HEK293 (cell line): Measurements from ENCODE around the gene HPS4.

Source experiments
- CTCF ChIA-PET: fragments of 350-600 bp; formaldehyde crosslinking; extraction: SDS; loops from one replicate; lab custom pipeline; 2021; ENCODE audit warnings: antibody characterized with exemption; lab: Yijun Ruan, JAX
- POLR2A ChIA-PET: fragments of 300-600 bp; formaldehyde crosslinking; extraction: SDS; loops from one replicate; lab custom pipeline; 2020; ENCODE audit warnings: antibody characterized with exemption, inconsistent platforms; lab: Yijun Ruan, JAX
- H3K27ac ChIP-seq: fragments of 200-500 bp; sonication (Bioruptor generic); 2 replicates; pipeline ENCODE4 v1.5.1; 2014; ENCODE audit warnings: low read depth, low read length, control low read depth, inconsistent platforms; ENCODE audit errors: extremely low read depth
- H3K36me3 ChIP-seq, 2 experiments: fragments of 200-500 bp in 1 of 2; sonication (Bioruptor generic) in 1 of 2; 1 replicate in 1 of 2; 2 replicates in 1 of 2; pipeline ENCODE4 v1.5.1; 2014 to 2017; ENCODE audit warnings: inconsistent platforms in 2 of 2, low read length in 2 of 2; ENCODE audit not compliant: control insufficient read depth in 2 of 2, insufficient read depth in 1 of 2
- H3K4me1 ChIP-seq: fragments of 200-500 bp; sonication (Bioruptor generic); 2 replicates; pipeline ENCODE4 v1.5.1; 2014; ENCODE audit warnings: mild to moderate bottlenecking, low read length, inconsistent platforms; ENCODE audit not compliant: control insufficient read depth, insufficient read depth
- H3K4me3 ChIP-seq: 2 replicates; pipeline ENCODE4 v1.5.1; 2011; ENCODE audit warnings: low read depth, mild to moderate bottlenecking, control low read depth, low read length, moderate library complexity
- H3K9me3 ChIP-seq: fragments of 200-500 bp; sonication (Bioruptor generic); 2 replicates; pipeline ENCODE4 v1.5.1; 2014; ENCODE audit warnings: low read depth, low read length, inconsistent platforms; ENCODE audit not compliant: control insufficient read depth, insufficient read depth
- BCL11A ChIP-seq: fragments of 450-650 bp; formaldehyde crosslinking; IDR thresholded peaks from 2 replicates; pipeline ENCODE4 v1.5.1; 2016; ENCODE audit warnings: low read depth, missing biosample characterization, missing genetic modification characterization
- HOXA7 ChIP-seq: sonication (generic); formaldehyde crosslinking; IDR thresholded peaks from 2 replicates; pipeline ENCODE4 v1.8.1; 2022; ENCODE audit warnings: missing genetic modification reagents, borderline replicate concordance
- HOXD13 ChIP-seq: sonication (generic); formaldehyde crosslinking; IDR thresholded peaks from 2 replicates; pipeline ENCODE4 v1.8.0; 2022; ENCODE audit warnings: missing genetic modification reagents, borderline replicate concordance
- WT1 ChIP-seq: fragments of 450-650 bp; formaldehyde crosslinking; IDR thresholded peaks from 2 replicates; pipeline ENCODE4 v1.5.1; 2016; ENCODE audit warnings: missing biosample characterization, missing genetic modification characterization
- ZNF10 ChIP-seq: fragments of 450-650 bp; formaldehyde crosslinking; IDR thresholded peaks from 2 replicates; pipeline ENCODE4 v1.5.1; 2017; ENCODE audit warnings: missing biosample characterization, missing genetic modification characterization
- ZNF155 ChIP-seq: fragments of 450-650 bp; formaldehyde crosslinking; IDR thresholded peaks from 2 replicates; pipeline ENCODE4 v1.5.1; 2016; ENCODE audit warnings: missing biosample characterization, missing genetic modification characterization
- ZNF274 ChIP-seq, 2 experiments: fragments of 200-500 bp in 1 of 2; fragments of 450-650 bp in 1 of 2; sonication (Bioruptor generic) in 1 of 2; formaldehyde crosslinking in 1 of 2; IDR thresholded peaks; 2 replicates each; pipeline versions ENCODE4 v1.5.1 to v1.6.1; 2014 to 2016; ENCODE audit warnings: borderline replicate concordance in 1 of 2, inconsistent platforms in 1 of 2, low read length in 1 of 2, missing biosample characterization in 1 of 2, missing genetic modification characterization in 1 of 2
- ZNF501 ChIP-seq: fragments of 450-650 bp; formaldehyde crosslinking; IDR thresholded peaks from 2 replicates; pipeline ENCODE4 v1.5.1; 2016; ENCODE audit warnings: missing biosample characterization, missing genetic modification characterization
- ZNF530 ChIP-seq: fragments of 450-650 bp; formaldehyde crosslinking; IDR thresholded peaks from 2 replicates; pipeline ENCODE4 v1.5.1; 2016; ENCODE audit warnings: low read depth, missing biosample characterization, missing genetic modification characterization
- ZNF544 ChIP-seq: fragments of 450-650 bp; formaldehyde crosslinking; IDR thresholded peaks from 2 replicates; pipeline ENCODE4 v1.5.0; 2017; ENCODE audit warnings: missing biosample characterization, missing genetic modification characterization
- ZNF555 ChIP-seq: fragments of 450-650 bp; formaldehyde crosslinking; conservative IDR thresholded peaks from 2 replicates; pipeline ENCODE4 v1.5.1; 2017; ENCODE audit warnings: missing biosample characterization, mild to moderate bottlenecking, missing genetic modification characterization, inconsistent platforms
- ZNF561 ChIP-seq: fragments of 450-650 bp; IDR thresholded peaks from 2 replicates; pipeline ENCODE4 v1.5.1; 2018; ENCODE audit warnings: missing biosample characterization, missing genetic modification characterization, borderline replicate concordance
- ZNF621 ChIP-seq: fragments of 450-650 bp; formaldehyde crosslinking; IDR thresholded peaks from 2 replicates; pipeline ENCODE4 v1.5.1; 2017; ENCODE audit warnings: missing biosample characterization, missing genetic modification characterization
- ZNF658 ChIP-seq: fragments of 450-650 bp; formaldehyde crosslinking; IDR thresholded peaks from 2 replicates; pipeline ENCODE4; 2016; ENCODE audit warnings: missing biosample characterization, missing genetic modification characterization
- ZNF707 ChIP-seq: fragments of 450-650 bp; formaldehyde crosslinking; IDR thresholded peaks from 2 replicates; pipeline ENCODE4 v1.5.1; 2016; ENCODE audit warnings: missing biosample characterization, missing genetic modification characterization
- ZNF837 ChIP-seq: fragments of 450-650 bp; formaldehyde crosslinking; IDR thresholded peaks from 2 replicates; pipeline ENCODE4 v1.5.1; 2016; ENCODE audit warnings: missing biosample characterization, missing genetic modification characterization
- TF ChIP-seq, protein P1 (sequence below): fragments of 450-650 bp; formaldehyde crosslinking; IDR thresholded peaks from 2 replicates; pipeline ENCODE4 v1.5.1; 2017; ENCODE audit warnings: missing biosample characterization, missing genetic modification characterization
- TF ChIP-seq, protein P2 (sequence below): fragments of 450-650 bp; IDR thresholded peaks from 2 replicates; pipeline ENCODE4 v1.5.1; 2018; ENCODE audit warnings: missing biosample characterization, missing genetic modification characterization
- TF ChIP-seq, protein P3 (sequence below): fragments of 450-650 bp; formaldehyde crosslinking; IDR thresholded peaks from 2 replicates; pipeline ENCODE4 v1.5.1; 2016; ENCODE audit warnings: missing biosample characterization, missing genetic modification characterization
- TF ChIP-seq, protein P4 (sequence below): fragments of 450-650 bp; formaldehyde crosslinking; conservative IDR thresholded peaks from 2 replicates; pipeline ENCODE4 v1.5.1; 2016; ENCODE audit warnings: low read depth, missing biosample characterization, missing genetic modification characterization
- TF ChIP-seq, protein P5 (sequence below): fragments of 450-650 bp; formaldehyde crosslinking; IDR thresholded peaks from 2 replicates; pipeline ENCODE4 v1.5.1; 2017; ENCODE audit warnings: missing biosample characterization, missing genetic modification characterization

Gene HPS4

DNA sequence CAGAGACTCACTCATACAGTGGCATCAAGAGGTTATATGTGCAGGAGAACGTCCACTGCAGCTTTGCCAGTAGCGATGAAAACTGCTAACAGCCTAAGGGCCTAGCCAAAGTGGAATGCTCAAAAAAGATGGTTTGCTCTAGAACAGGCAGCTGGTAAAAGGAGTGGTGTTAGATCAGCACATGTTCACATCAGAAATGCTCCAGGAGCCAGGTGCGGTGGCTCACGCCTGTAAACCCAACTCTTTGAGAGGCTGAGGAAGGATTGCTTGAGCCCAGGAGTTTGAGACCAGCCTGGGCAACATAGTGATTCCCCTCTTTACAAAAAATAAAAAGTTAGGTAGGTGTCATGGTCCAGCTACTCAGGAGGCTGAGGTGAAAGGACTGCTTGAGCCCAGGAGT, 39.0 kb upstream of the HPS4 start (continued):
- no peak for TF ChIP-seq ZNF274 (IDR thresholded peaks at IDR 0.05; ENCODE audit: low read length)
- TF ChIP-seq ZNF274 (tag by site-specific recombination; IDR thresholded peaks at IDR 0.05; ENCODE audit: borderline replicate concordance), result no peak
- TF ChIP-seq ZNF155 (tag by site-specific recombination), result no peak
- TF ChIP-seq ZNF10 (tag by site-specific recombination), result no peak

DNA sequence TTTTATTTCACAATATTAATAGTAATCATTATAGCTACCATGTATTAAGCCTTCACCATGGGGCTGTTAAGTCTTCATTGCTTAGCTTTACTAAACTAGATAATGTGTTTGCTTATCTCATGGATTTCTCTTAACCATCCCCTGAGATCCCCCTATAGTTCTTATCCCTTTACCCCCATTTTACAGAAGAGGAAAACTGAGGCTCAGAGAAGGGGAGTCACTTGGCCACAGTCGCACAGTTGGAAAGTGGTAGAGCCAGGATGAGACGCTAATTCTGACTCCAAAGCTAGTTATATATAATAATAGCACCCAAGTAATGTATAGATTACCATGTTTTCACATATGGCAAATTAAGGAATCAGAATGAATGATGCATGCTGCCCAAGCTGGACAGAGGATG, 38.4 kb upstream of the HPS4 start:
- ChIA-PET CTCF (no interaction called here), POLR2A (no interaction called here)
- Histone ChIP-seq H3K9me3 (no peaks in the 10 kb centered on the region), H3K36me3 (peaks cover 0 to 10% of the 10 kb centered on the region in 2 experiments; a peak in 1 of 3 replicates), H3K4me3 (no peak overlapping the region), H3K27ac (no peak overlapping the region), H3K4me1 (no peaks in the 10 kb centered on the region)
- TF ChIP-seq ZNF837 (tag by site-specific recombination), result no peak
- TF ChIP-seq ZNF530, result no peak
- no peak for TF ChIP-seq ZNF658 (tag by site-specific recombination)
- TF ChIP-seq, protein P1, sequence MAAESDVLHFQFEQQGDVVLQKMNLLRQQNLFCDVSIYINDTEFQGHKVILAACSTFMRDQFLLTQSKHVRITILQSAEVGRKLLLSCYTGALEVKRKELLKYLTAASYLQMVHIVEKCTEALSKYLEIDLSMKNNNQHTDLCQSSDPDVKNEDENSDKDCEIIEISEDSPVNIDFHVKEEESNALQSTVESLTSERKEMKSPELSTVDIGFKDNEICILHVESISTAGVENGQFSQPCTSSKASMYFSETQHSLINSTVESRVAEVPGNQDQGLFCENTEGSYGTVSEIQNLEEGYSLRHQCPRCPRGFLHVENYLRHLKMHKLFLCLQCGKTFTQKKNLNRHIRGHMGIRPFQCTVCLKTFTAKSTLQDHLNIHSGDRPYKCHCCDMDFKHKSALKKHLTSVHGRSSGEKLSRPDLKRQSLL (tag by site-specific recombination), result no peak
- TF ChIP-seq, protein P2, sequence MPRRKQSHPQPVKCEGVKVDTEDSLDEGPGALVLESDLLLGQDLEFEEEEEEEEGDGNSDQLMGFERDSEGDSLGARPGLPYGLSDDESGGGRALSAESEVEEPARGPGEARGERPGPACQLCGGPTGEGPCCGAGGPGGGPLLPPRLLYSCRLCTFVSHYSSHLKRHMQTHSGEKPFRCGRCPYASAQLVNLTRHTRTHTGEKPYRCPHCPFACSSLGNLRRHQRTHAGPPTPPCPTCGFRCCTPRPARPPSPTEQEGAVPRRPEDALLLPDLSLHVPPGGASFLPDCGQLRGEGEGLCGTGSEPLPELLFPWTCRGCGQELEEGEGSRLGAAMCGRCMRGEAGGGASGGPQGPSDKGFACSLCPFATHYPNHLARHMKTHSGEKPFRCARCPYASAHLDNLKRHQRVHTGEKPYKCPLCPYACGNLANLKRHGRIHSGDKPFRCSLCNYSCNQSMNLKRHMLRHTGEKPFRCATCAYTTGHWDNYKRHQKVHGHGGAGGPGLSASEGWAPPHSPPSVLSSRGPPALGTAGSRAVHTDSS (tag by site-specific recombination), result no peak
- TF ChIP-seq ZNF501 (tag by site-specific recombination), result no peak

DNA sequence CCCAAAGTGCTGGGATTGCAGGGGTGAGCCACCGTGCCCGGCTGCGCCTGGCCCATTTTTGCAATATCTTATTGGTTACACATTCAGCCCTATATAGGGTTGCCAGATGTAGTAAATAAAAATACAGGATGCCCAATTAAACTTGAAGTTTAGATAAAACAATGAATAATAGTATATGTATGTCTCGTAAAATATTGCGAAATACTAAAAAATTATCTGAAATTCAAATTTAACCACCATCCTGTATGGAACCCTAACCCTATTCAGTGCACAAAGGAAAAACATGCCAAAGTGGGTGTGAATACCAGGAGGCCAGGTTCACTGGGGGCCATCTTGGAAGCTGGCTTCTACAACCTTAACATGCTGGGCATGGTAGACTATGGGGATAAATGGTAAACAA, 33.8 kb upstream of the HPS4 start:
- H3K36me3 ChIP-seq, result peaks cover 0 to 6% of the 10 kb centered on the region in 2 experiments; a peak in 1 of 3 replicates
- no peak overlapping the region for H3K27ac ChIP-seq
- H3K4me1 ChIP-seq, result no peaks in the 10 kb centered on the region
- ChIA-PET CTCF (interaction anchor here (0.5 to 0.7 kb wide), 3 partner anchors 16 to 54 kb away, joined by 3 to 5 read pairs (median 4); no protein-coding TSS in a partner anchor), POLR2A (no interaction called here)
- H3K9me3 ChIP-seq, result no peaks in the 10 kb centered on the region
- H3K4me3 ChIP-seq, result no peak overlapping the region
- TF ChIP-seq ZNF561 (tag by site-specific recombination) (no peak), HOXA7 (CRISPR knock-in tag) (no peak), ZNF621 (tag by site-specific recombination) (no peak), BCL11A (tag by site-specific recombination) (no peak), ZNF707 (tag by site-specific recombination) (no peak), HOXD13 (CRISPR knock-in tag) (no peak), ZNF544 (tag by site-specific recombination) (no peak), ZNF555 (tag by site-specific recombination) (no peak), WT1 (tag by site-specific recombination) (no peak)
- TF ChIP-seq, protein P3, sequence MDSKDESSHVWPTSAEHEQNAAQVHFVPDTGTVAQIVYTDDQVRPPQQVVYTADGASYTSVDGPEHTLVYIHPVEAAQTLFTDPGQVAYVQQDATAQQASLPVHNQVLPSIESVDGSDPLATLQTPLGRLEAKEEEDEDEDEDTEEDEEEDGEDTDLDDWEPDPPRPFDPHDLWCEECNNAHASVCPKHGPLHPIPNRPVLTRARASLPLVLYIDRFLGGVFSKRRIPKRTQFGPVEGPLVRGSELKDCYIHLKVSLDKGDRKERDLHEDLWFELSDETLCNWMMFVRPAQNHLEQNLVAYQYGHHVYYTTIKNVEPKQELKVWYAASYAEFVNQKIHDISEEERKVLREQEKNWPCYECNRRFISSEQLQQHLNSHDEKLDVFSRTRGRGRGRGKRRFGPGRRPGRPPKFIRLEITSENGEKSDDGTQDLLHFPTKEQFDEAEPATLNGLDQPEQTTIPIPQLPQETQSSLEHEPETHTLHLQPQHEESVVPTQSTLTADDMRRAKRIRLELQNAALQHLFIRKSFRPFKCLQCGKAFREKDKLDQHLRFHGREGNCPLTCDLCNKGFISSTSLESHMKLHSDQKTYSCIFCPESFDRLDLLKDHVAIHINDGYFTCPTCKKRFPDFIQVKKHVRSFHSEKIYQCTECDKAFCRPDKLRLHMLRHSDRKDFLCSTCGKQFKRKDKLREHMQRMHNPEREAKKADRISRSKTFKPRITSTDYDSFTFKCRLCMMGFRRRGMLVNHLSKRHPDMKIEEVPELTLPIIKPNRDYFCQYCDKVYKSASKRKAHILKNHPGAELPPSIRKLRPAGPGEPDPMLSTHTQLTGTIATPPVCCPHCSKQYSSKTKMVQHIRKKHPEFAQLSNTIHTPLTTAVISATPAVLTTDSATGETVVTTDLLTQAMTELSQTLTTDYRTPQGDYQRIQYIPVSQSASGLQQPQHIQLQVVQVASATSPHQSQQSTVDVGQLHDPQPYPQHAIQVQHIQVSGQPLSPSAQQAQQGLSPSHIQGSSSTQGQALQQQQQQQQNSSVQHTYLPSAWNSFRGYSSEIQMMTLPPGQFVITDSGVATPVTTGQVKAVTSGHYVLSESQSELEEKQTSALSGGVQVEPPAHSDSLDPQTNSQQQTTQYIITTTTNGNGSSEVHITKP, result no peak
- TF ChIP-seq, protein P4, sequence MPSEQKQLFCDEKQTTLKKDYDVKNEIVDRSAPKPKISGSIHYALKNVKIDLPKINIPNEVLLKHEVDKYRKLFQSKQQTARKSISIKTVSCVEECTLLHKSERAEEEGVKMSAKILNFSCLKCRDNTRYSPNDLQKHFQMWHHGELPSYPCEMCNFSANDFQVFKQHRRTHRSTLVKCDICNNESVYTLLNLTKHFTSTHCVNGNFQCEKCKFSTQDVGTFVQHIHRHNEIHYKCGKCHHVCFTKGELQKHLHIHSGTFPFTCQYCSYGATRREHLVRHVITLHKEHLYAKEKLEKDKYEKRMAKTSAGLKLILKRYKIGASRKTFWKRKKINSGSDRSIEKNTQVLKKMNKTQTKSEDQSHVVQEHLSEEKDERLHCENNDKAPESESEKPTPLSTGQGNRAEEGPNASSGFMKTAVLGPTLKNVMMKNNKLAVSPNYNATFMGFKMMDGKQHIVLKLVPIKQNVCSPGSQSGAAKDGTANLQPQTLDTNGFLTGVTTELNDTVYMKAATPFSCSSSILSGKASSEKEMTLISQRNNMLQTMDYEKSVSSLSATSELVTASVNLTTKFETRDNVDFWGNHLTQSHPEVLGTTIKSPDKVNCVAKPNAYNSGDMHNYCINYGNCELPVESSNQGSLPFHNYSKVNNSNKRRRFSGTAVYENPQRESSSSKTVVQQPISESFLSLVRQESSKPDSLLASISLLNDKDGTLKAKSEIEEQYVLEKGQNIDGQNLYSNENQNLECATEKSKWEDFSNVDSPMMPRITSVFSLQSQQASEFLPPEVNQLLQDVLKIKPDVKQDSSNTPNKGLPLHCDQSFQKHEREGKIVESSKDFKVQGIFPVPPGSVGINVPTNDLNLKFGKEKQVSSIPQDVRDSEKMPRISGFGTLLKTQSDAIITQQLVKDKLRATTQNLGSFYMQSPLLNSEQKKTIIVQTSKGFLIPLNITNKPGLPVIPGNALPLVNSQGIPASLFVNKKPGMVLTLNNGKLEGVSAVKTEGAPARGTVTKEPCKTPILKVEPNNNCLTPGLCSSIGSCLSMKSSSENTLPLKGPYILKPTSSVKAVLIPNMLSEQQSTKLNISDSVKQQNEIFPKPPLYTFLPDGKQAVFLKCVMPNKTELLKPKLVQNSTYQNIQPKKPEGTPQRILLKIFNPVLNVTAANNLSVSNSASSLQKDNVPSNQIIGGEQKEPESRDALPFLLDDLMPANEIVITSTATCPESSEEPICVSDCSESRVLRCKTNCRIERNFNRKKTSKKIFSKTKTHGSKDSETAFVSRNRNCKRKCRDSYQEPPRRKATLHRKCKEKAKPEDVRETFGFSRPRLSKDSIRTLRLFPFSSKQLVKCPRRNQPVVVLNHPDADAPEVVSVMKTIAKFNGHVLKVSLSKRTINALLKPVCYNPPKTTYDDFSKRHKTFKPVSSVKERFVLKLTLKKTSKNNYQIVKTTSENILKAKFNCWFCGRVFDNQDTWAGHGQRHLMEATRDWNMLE, result no peak
- TF ChIP-seq, protein P5, sequence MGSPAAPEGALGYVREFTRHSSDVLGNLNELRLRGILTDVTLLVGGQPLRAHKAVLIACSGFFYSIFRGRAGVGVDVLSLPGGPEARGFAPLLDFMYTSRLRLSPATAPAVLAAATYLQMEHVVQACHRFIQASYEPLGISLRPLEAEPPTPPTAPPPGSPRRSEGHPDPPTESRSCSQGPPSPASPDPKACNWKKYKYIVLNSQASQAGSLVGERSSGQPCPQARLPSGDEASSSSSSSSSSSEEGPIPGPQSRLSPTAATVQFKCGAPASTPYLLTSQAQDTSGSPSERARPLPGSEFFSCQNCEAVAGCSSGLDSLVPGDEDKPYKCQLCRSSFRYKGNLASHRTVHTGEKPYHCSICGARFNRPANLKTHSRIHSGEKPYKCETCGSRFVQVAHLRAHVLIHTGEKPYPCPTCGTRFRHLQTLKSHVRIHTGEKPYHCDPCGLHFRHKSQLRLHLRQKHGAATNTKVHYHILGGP (tag by site-specific recombination), result no peak
